SK-N-MC (cell line): ENCODE results near the gene FGD5.

ENCODE experiments used
- DNase-seq: peaks from one replicate; pipeline ENCODE4 v3.0.0-alpha.2; 2011; ENCODE audit warnings: low read depth, low spot score
- H3K27ac ChIP-seq: fragments of 200-600 bp; sonication (generic); 2 replicates; pipeline ENCODE4 v1.5.1; 2016; ENCODE audit warnings: mixed run types
- H3K36me3 ChIP-seq: fragments of 200-600 bp; sonication (generic); 2 replicates; pipeline ENCODE4 v1.6.1; 2017; ENCODE audit warnings: antibody characterized with exemption, low read length, mixed read lengths; ENCODE audit not compliant: insufficient read depth
- H3K4me3 ChIP-seq: fragments of 200-600 bp; sonication (generic); 2 replicates; pipeline ENCODE4 v1.5.1; 2016
- H3K9ac ChIP-seq: fragments of 200-600 bp; sonication (generic); 2 replicates; pipeline ENCODE4 v1.8.0; 2017; ENCODE audit warnings: mixed run types, mixed read lengths; ENCODE audit not compliant: insufficient read length
- H3K9me3 ChIP-seq: fragments of 200-600 bp; sonication (generic); 2 replicates; pipeline ENCODE4 v1.6.1; 2017; ENCODE audit warnings: low read depth, mild to moderate bottlenecking, antibody characterized with exemption, low read length, moderate library complexity, mixed read lengths
- EZH2 ChIP-seq: fragments of 200-600 bp; sonication (generic); IDR thresholded peaks from one replicate; pipeline ENCODE4 v1.6.1; 2017; ENCODE audit warnings: antibody characterized with exemption
- FOXP2 ChIP-seq: optimal IDR thresholded peaks from 2 replicates; pipeline ENCODE3; 2011; ENCODE audit warnings: mild to moderate bottlenecking, moderate library complexity; ENCODE audit not compliant: insufficient read depth; ENCODE audit errors: extremely low read length, control extremely low read depth
- POLR2AphosphoS5 ChIP-seq: IDR thresholded peaks from 2 replicates; pipeline ENCODE4 v1.6.1; 2012; ENCODE audit warnings: mild to moderate bottlenecking, low read depth, low read length, borderline replicate concordance

Gene FGD5

GRCh38 chr3:14921811-14922705, 103.3 kb downstream of the FGD5 start:
- Histone ChIP-seq H3K36me3 (no peaks in the 10 kb centered on the region), H3K9me3 (no peaks in the 10 kb centered on the region), H3K9ac (no peak overlapping the region), H3K27ac (no peak overlapping the region), H3K4me3 (no peak overlapping the region)
- TF ChIP-seq FOXP2 (no peak), EZH2 (no peak), POLR2AphosphoS5 (no peak)
- no peak for DNase-seq

- TF ChIP-seq POLR2AphosphoS5 = no peak
- TF ChIP-seq EZH2 = no peak
- TF ChIP-seq FOXP2 = no peak
- no peak overlapping the region for H3K4me3 ChIP-seq
Observed at GRCh38 chr3:14922863-14923262, 104.1 kb downstream of the FGD5 start.

GRCh38 chr3:14923476-14923875, 104.7 kb downstream of the FGD5 start:
- Histone ChIP-seq H3K9me3 (no peaks in the 10 kb centered on the region), H3K4me3 (no peak overlapping the region), H3K27ac (no peak overlapping the region), H3K36me3 (no peaks in the 10 kb centered on the region), H3K9ac (no peak overlapping the region)
- TF ChIP-seq POLR2AphosphoS5 (no peak), EZH2 (no peak)
- DNase-seq = no peak

More at GRCh38 chr3:14922863-14923262, 104.1 kb downstream of the FGD5 start:
- no peaks in the 10 kb centered on the region for H3K9me3 ChIP-seq
- no peak overlapping the region for H3K27ac ChIP-seq
- no peak for DNase-seq
- H3K36me3 ChIP-seq = no peaks in the 10 kb centered on the region
- H3K9ac ChIP-seq = no peak overlapping the region

GRCh38 chr3:14925729-14926591, 107.2 kb downstream of the FGD5 start:
- H3K27ac ChIP-seq = no peak overlapping the region
- H3K9ac ChIP-seq = no peak overlapping the region
- H3K36me3 ChIP-seq = no peaks in the 10 kb centered on the region
- no peak overlapping the region for H3K4me3 ChIP-seq
- TF ChIP-seq FOXP2 (no peak), POLR2AphosphoS5 (no peak), EZH2 (no peak)
- peak; percentile 14 for DNase-seq
- no peaks in the 10 kb centered on the region for H3K9me3 ChIP-seq

- TF ChIP-seq POLR2AphosphoS5 = no peak
- no peak for TF ChIP-seq FOXP2
- no peak for TF ChIP-seq EZH2
- Histone ChIP-seq H3K9ac (no peak overlapping the region), H3K27ac (no peak overlapping the region), H3K36me3 (no peaks in the 10 kb centered on the region), H3K4me3 (no peak overlapping the region), H3K9me3 (no peaks in the 10 kb centered on the region)
- no peak for DNase-seq
Observed at GRCh38 chr3:14926592-14926991, 107.8 kb downstream of the FGD5 start.

GRCh38 chr3:14927308-14927707, 108.5 kb downstream of the FGD5 start:
- H3K36me3 ChIP-seq = no peaks in the 10 kb centered on the region

GRCh38 chr3:14929310-14930074, 110.7 kb downstream of the FGD5 start:
- Histone ChIP-seq H3K36me3 (no peaks in the 10 kb centered on the region), H3K4me3 (no peak overlapping the region), H3K9ac (no peak overlapping the region), H3K27ac (no peak overlapping the region), H3K9me3 (no peaks in the 10 kb centered on the region)
- DNase-seq = no peak
- TF ChIP-seq EZH2 = no peak
- TF ChIP-seq FOXP2 = no peak
- TF ChIP-seq POLR2AphosphoS5 = no peak

More at GRCh38 chr3:14927308-14927707, 108.5 kb downstream of the FGD5 start:
- no peak overlapping the region for H3K4me3 ChIP-seq
- H3K9ac ChIP-seq = no peak overlapping the region
- no peak for DNase-seq
- TF ChIP-seq FOXP2 (no peak), EZH2 (no peak), POLR2AphosphoS5 (no peak)
- H3K9me3 ChIP-seq = no peaks in the 10 kb centered on the region
- no peak overlapping the region for H3K27ac ChIP-seq
